K562 (cell line): ENCODE measurements around the gene RNF144A. TPM values are rescaled to one million over a fixed set of nuclear protein-coding genes. Genes with fewer than 3 reads are reported as not detected.

ENCODE experiments used
- ADNP ChIP-seq: fragments of 200-800 bp; sonication (Bioruptor generic); IDR thresholded peaks from 2 replicates; pipeline ENCODE4 v1.6.1; 2016; ENCODE audit warnings: missing genetic modification characterization, missing compliant biosample characterization
- ATF4 ChIP-seq: fragments of 450-650 bp; formaldehyde crosslinking; IDR thresholded peaks from 2 replicates; pipeline ENCODE4 v1.4.0; 2022; ENCODE audit warnings: mild to moderate bottlenecking, moderate library complexity
- BMI1 ChIP-seq: fragments of 150-350 bp; IDR thresholded peaks from 2 replicates; pipeline ENCODE4 v1.6.1; 2014; ENCODE audit warnings: low read length
- CREB3L1 ChIP-seq: fragments of 450-650 bp; IDR thresholded peaks from 2 replicates; pipeline ENCODE4 v1.6.1; 2014; ENCODE audit warnings: low read depth, mild to moderate bottlenecking, moderate library complexity, borderline replicate concordance
- DDX20 ChIP-seq: fragments of 450-650 bp; IDR thresholded peaks from 2 replicates; pipeline ENCODE4 v1.6.1; 2016; ENCODE audit warnings: missing genetic modification characterization, low read depth, mild to moderate bottlenecking, missing compliant biosample characterization, moderate library complexity
- DPF2 ChIP-seq: fragments of 450-650 bp; IDR thresholded peaks from 2 replicates; pipeline ENCODE4 v1.6.1; 2016
- ELF1 ChIP-seq: fragments of 200-800 bp; sonication (Bioruptor generic); IDR thresholded peaks from 2 replicates; pipeline ENCODE4 v1.6.1; 2016; ENCODE audit warnings: missing genetic modification characterization, missing compliant biosample characterization
- GTF2A2 ChIP-seq: IDR thresholded peaks from 2 replicates; pipeline ENCODE4 v1.6.1; 2016; ENCODE audit warnings: mild to moderate bottlenecking, missing genetic modification characterization, missing compliant biosample characterization
- HDAC1 ChIP-seq, 2 experiments: fragments of 450-650 bp; IDR thresholded peaks; 2 replicates each; pipeline ENCODE4 v1.6.1; 2016 to 2017; ENCODE audit warnings: inconsistent platforms in 1 of 2, mild to moderate bottlenecking in 1 of 2, moderate library complexity in 1 of 2
- NFE2L1 ChIP-seq: fragments of 450-650 bp; IDR thresholded peaks from 2 replicates; pipeline ENCODE4 v1.6.1; 2016; ENCODE audit warnings: missing genetic modification characterization, low read depth, mild to moderate bottlenecking, missing compliant biosample characterization, moderate library complexity, borderline replicate concordance
- NFIC ChIP-seq: fragments of 450-650 bp; IDR thresholded peaks from 2 replicates; pipeline ENCODE4 v1.6.1; 2017; ENCODE audit warnings: mild to moderate bottlenecking, inconsistent platforms
- PCBP2 ChIP-seq: fragments of 200-400 bp; formaldehyde crosslinking; IDR thresholded peaks from 2 replicates; pipeline ENCODE4 v1.6.1; 2018; ENCODE audit warnings: low read length, low read depth, mild to moderate bottlenecking, moderate library complexity; ENCODE audit not compliant: poor library complexity, severe bottlenecking
- RBBP5 ChIP-seq: fragments of 200-600 bp; sonication (generic); IDR thresholded peaks from 2 replicates; pipeline ENCODE4 v1.6.1; 2012; ENCODE audit warnings: borderline replicate concordance, mild to moderate bottlenecking, low read length, control low read depth, inconsistent platforms; ENCODE audit not compliant: insufficient read depth, poor library complexity, severe bottlenecking
- SMAD2 ChIP-seq: fragments of 150-350 bp; IDR thresholded peaks from 2 replicates; pipeline ENCODE4 v1.6.1; 2014; ENCODE audit warnings: low read depth, mild to moderate bottlenecking, low read length
- SOX6 ChIP-seq: fragments of 450-650 bp; IDR thresholded peaks from 2 replicates; pipeline ENCODE4 v1.6.1; 2014; ENCODE audit warnings: mild to moderate bottlenecking
- TAF1 ChIP-seq: IDR thresholded peaks from 2 replicates; pipeline ENCODE4 v1.6.1; 2011; ENCODE audit warnings: mild to moderate bottlenecking, low read length, moderate library complexity; ENCODE audit not compliant: insufficient read depth, control insufficient read depth, severe bottlenecking; ENCODE audit errors: extremely low read depth
- TAF7 ChIP-seq: fragments of 450-650 bp; IDR thresholded peaks from 2 replicates; pipeline ENCODE4 v1.6.1; 2016; ENCODE audit warnings: missing genetic modification characterization, missing compliant biosample characterization
- TRIM24 ChIP-seq, 2 experiments: fragments of 450-650 bp; IDR thresholded peaks; 2 replicates each; pipeline ENCODE4 v1.6.1; 2016
- XRCC5 ChIP-seq: fragments of 200-400 bp; formaldehyde crosslinking; IDR thresholded peaks from 2 replicates; pipeline ENCODE4 v1.6.1; 2017; ENCODE audit warnings: low read depth, mild to moderate bottlenecking, low read length
- YY1 ChIP-seq, 3 experiments: IDR thresholded peaks; 2 replicates each; pipeline ENCODE4 v1.6.1; 2011; ENCODE audit warnings: low read length in 2 of 3, mild to moderate bottlenecking in 2 of 3, moderate library complexity in 2 of 3, borderline replicate concordance in 1 of 3, control low read depth in 1 of 3, low read depth in 1 of 3; ENCODE audit not compliant: insufficient read depth in 3 of 3, insufficient replicate concordance in 2 of 3, control insufficient read depth in 1 of 3, insufficient read length in 1 of 3; ENCODE audit errors: extremely low read depth in 1 of 3
- ZFP36 ChIP-seq: fragments of 150-350 bp; IDR thresholded peaks from 2 replicates; pipeline ENCODE4 v1.6.1; 2018; ENCODE audit warnings: low read length, low read depth; ENCODE audit not compliant: partially characterized antibody
- ZNF23 ChIP-seq: fragments of 250-450 bp; sonication (Bioruptor Pico); IDR thresholded peaks from 2 replicates; pipeline ENCODE4 v1.4.0; 2020; ENCODE audit warnings: mild to moderate bottlenecking
- ZNF253 ChIP-seq: fragments of 250-450 bp; sonication (Bioruptor Pico); conservative IDR thresholded peaks from 2 replicates; pipeline ENCODE4 v1.6.1; 2021; ENCODE audit warnings: mild to moderate bottlenecking
- ZNF282 ChIP-seq: sonication (generic); formaldehyde crosslinking; IDR thresholded peaks from 2 replicates; pipeline ENCODE4 v1.8.1; 2023; ENCODE audit warnings: missing genetic modification reagents
- ZNF324 ChIP-seq: fragments of 250-450 bp; sonication (Bioruptor Pico); IDR thresholded peaks from 2 replicates; pipeline ENCODE4 v1.4.0; 2020; ENCODE audit warnings: mild to moderate bottlenecking
- ZNF583 ChIP-seq: fragments of 250-450 bp; sonication (Bioruptor Pico); IDR thresholded peaks from 2 replicates; pipeline ENCODE4 v1.4.0; 2020
- ZNF76 ChIP-seq: fragments of 250-450 bp; sonication (Bioruptor Pico); IDR thresholded peaks from 2 replicates; pipeline ENCODE4 v1.4.0; 2020; ENCODE audit warnings: mild to moderate bottlenecking, moderate library complexity, borderline replicate concordance
- ZSCAN32 ChIP-seq: fragments of 450-650 bp; formaldehyde crosslinking; IDR thresholded peaks from 2 replicates; pipeline ENCODE4 v1.4.0; 2020; ENCODE audit warnings: mild to moderate bottlenecking, moderate library complexity
- polyA plus RNA-seq, 8 experiments: library from polyadenylated mRNA; depleted of rRNA in 4 of 8; stranded (reverse) in 5 of 8; unstranded in 3 of 8; fragments of >200 nt; fragmentation: Nextera tagmentation in 2 of 8; fragmentation: Illumina TruSeq in 1 of 8; extraction: Ambion mirVana in 2 of 8; extraction: Trizol in 1 of 8; gene quantifications; 2 replicates each; pipeline versions ENCODE4 v1.2.1 to v1.2.3, GENCODE V29; 2011 to 2014; ENCODE audit warnings: inconsistent platforms in 1 of 8, missing spikeins in 1 of 8
- total RNA-seq, 7 experiments: library from RNA; depleted of rRNA in 6 of 7; stranded (reverse); fragments of >200 nt in 6 of 7; fragmentation: Illumina TruSeq in 2 of 7; extraction: Trizol in 2 of 7; gene quantifications; 2 replicates each; pipeline versions ENCODE4 v1.2.1 to v1.2.3, GENCODE V29; 2011 to 2021; ENCODE audit warnings: low replicate concordance in 1 of 7

The RNF144A gene
- total and polyA plus RNA-seq, 9 of the 15 experiments (the other 6 are each of a cell fraction or from before 2014, with no cell fraction given) = 0.96 to 11.3 (median 6.2) TPM

GRCh38 chr2:6877402-6878304 is 39.6 kb upstream of the RNF144A start, which contains the start of gene RSAD2 (continued):
- no peak for TF ChIP-seq ZNF324 (CRISPR knock-in tag)
- TF ChIP-seq GTF2A2 (tag) = no peak
- no peak for TF ChIP-seq XRCC5
- no peak for TF ChIP-seq ZNF583 (CRISPR knock-in tag)
- TF ChIP-seq NFE2L1 (tag) = no peak
- TF ChIP-seq YY1 (IDR thresholded peaks at IDR 0.05; ENCODE audit: borderline replicate concordance in 1 of 3, control insufficient read depth in 1 of 3, extremely low read depth in 1 of 3, insufficient read depth in 3 of 3, insufficient read length in 1 of 3, insufficient replicate concordance in 2 of 3, low read depth in 1 of 3, low read length in 2 of 3) = no peak
- no peak for TF ChIP-seq TAF1
- no peak for TF ChIP-seq ZFP36
- TF ChIP-seq SOX6 = 0 out of 2 replicates have a peak, but pooled peaks have one; percentile 14
- TF ChIP-seq CREB3L1 = no peak
- no peak for TF ChIP-seq ZNF23 (CRISPR knock-in tag)
- no peak for TF ChIP-seq SMAD2
- TF ChIP-seq ZNF76 (CRISPR knock-in tag) = no peak
- no peak for TF ChIP-seq TRIM24 (IDR thresholded peaks at IDR 0.05)
- TF ChIP-seq RBBP5 = peak; percentile 40
- no peak for TF ChIP-seq DDX20 (tag)
- no peak for TF ChIP-seq ATF4 (CRISPR knock-in tag)
- no peak for TF ChIP-seq PCBP2
- 0 out of 2 replicates have a peak, but pooled peaks have one; percentile 22 for TF ChIP-seq DPF2
- no peak for TF ChIP-seq BMI1
- TF ChIP-seq HDAC1 (IDR thresholded peaks at IDR 0.05) = no peak
- no peak for TF ChIP-seq ZNF282 (CRISPR knock-in tag)
- no peak for TF ChIP-seq ZNF253 (CRISPR knock-in tag)
- peak; percentile 74 for TF ChIP-seq NFIC
- no peak for TF ChIP-seq ZSCAN32 (CRISPR knock-in tag)
- TF ChIP-seq TAF7 (tag) = no peak
- no peak for TF ChIP-seq ADNP (tag)
- TF ChIP-seq ELF1 (tag) = no peak
